Stimulated activated CD8-positive, alpha-beta memory T cell treated with anti-CD3 and anti-CD28 coated beads, Interleukin-4, amount 100 ng/mL, for 48 hours (primary cell): ENCODE measurements around the gene GTF2B.
"Not testable (repeated sequence)": the region's sequence is repeated elsewhere in the genome, so short reads cannot be mapped to it uniquely, and the experiment has no call there.

Experiments
- DNase-seq: peaks from one replicate; pipeline ENCODE4 v3.0.0-alpha.2; 2020

The GTF2B gene

GRCh38 chr1:88883156-88883555 lies 8.2 kb downstream of the GTF2B start:
- DNase-seq = no peak

- DNase-seq = not testable (repeated sequence)
Measured at GRCh38 chr1:88880717-88881116, 10.7 kb downstream of the GTF2B start.

GRCh38 chr1:88878731-88879130 lies 12.6 kb downstream of the GTF2B start:
- DNase-seq = no peak

- DNase-seq = no peak
Measured at GRCh38 chr1:88877911-88878310, 13.5 kb downstream of the GTF2B start.

GRCh38 chr1:88877382-88877825 lies 14.0 kb downstream of the GTF2B start:
- DNase-seq = no peak

GRCh38 chr1:88876573-88877365 lies 14.6 kb downstream of the GTF2B start:
- DNase-seq = no peak

- no peak for DNase-seq
Measured at GRCh38 chr1:88875595-88875994, 15.8 kb downstream of the GTF2B start.

- no peak for DNase-seq
Measured at GRCh38 chr1:88873737-88874349, 17.5 kb downstream of the GTF2B start.

- DNase-seq = not testable (repeated sequence)
Measured at GRCh38 chr1:88869644-88870043, 21.7 kb downstream of the GTF2B start.

GRCh38 chr1:88867743-88868521 lies 23.4 kb downstream of the GTF2B start:
- no peak for DNase-seq

- DNase-seq = no peak
Measured at GRCh38 chr1:88851303-88852063, 39.9 kb downstream of the GTF2B start.

GRCh38 chr1:88847643-88848042 lies 43.7 kb downstream of the GTF2B start:
- no peak for DNase-seq

- no peak for DNase-seq
Measured at GRCh38 chr1:88825721-88826120, 65.6 kb downstream of the GTF2B start.

- not testable (repeated sequence) for DNase-seq
Measured at GRCh38 chr1:88819642-88820041, 71.7 kb downstream of the GTF2B start.

GRCh38 chr1:88813471-88813870 lies 77.9 kb downstream of the GTF2B start:
- no peak for DNase-seq

GRCh38 chr1:88812366-88812765 lies 79.0 kb downstream of the GTF2B start:
- DNase-seq = no peak

GRCh38 chr1:88803444-88803843 lies 87.9 kb downstream of the GTF2B start:
- no peak for DNase-seq

- DNase-seq = no peak
Measured at GRCh38 chr1:88802950-88803349, 88.4 kb downstream of the GTF2B start.
